GM18858 (cell line): Measurements from ENCODE around the gene NT5DC4.

Experiments used
- ATAC-seq: cut with Tn5 transposase; IDR thresholded peaks from one replicate; pipeline ENCODE4 v1.9.1; 2021; ENCODE audit not compliant: unreplicated experiment

Gene NT5DC4

DNA sequence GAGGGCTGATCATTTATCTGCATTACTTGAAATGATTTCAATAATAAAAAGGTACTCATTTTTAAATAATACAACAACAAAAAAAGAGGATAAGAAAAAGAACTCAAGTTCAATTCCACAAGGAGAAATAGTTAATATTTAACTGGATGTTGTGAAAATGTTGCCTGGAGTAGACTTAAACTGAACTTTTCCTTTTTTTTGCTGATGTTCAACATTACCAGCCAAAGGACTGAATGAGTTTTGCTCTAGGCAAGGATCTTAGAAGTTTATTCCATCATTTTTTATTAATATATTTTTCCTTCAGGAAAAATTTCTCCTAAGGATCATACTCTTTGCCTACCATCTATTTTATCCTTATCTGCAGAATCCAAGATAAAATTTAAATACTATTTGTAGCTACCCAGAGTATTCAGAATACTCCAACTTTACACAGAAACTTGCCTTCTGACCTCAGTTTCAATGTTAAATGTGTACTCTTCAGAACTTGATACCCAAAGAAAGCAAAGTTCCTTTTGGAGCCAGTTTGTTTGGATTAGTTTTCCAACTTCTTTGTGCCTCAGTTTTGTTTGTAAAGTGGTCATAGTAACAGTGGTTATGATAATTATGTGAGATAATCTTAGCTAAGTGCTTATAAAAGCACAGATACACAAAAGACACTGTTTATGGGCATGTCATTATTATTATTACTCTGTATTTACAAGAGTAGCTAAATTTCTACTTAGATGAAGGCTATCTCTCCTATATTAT, 30.8 kb downstream of the NT5DC4 start:
- ATAC-seq = no peak

DNA sequence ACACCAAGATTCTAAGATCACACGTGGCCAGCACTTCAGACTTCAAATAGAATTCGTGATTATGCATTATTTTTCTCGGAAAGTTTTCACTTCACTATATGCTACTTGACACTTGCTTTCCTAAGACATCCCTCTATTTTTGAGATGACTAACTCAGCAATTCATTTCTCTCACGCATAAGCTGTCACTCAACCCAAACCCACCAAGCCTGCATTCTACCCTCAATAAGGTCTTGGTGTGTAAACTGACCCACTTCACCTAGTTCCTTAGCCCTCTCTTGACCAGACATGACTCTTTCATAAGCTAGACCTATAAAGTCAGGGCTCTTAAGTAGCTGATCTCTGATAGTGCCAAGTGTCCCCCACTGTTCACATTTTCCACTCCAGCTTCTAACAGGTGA, 31.8 kb downstream of the NT5DC4 start:
- ATAC-seq = no peak

GRCh38 chr2:112754564-112754963, 33.7 kb downstream of the NT5DC4 start:
- no peak for ATAC-seq

DNA sequence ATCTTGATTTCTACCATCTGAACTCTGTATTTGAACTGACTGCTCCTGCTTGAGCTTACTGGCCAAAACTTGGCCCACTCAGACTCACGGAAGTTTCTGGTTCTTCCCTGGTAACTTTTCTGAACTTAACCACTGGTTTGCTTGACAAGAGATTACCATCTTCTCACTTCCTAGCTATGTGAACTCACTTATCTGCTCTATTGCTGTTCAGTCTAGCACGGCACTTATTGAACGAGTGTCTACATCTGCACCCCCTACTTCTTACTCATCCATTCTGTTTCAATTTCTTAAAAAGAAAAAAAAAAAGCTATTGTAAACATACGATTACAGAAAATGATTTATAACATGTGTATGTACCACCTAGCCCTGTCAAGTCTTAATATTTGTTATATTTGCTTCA, 34.6 kb downstream of the NT5DC4 start:
- no peak for ATAC-seq

GRCh38 chr2:112756207-112756606, 35.4 kb downstream of the NT5DC4 start:
- ATAC-seq = no peak

DNA sequence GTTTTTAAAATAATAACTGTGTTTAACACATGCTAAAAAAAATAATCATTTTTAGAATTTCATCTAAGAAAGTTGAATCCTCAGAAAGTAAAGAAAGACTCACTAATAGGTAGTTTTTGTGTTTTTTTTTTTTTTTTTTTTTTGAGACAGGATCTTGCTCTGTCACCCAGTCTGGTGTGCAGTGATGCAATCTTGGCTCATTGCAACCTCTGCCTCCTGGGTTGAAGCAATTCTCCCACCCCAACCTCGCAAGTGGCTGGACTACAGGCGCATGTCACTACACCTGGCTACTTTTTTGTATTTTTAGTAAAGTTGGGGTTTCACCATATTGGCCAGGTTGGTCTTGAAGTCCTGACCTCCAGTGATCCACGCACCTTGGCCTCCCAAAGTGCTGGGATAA, 36.4 kb downstream of the NT5DC4 start:
- ATAC-seq = no peak

DNA sequence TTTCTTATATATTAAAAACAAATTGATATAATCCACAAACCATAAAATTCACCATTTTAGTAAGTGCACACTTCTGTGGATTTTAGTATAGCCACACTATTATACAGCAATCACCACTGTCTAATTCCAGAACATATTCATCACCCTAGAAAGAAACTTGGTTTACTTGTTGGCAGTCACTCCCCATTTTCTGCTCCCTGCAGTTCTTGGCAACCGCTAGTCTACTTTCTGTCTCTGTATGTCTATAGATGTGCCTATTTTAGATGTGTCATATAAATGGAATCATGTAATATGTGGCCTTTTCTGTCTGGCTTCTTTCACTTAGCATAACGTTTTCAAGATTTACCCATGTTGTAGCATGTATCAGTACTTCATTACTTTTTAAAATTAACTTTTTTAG, 37.9 kb downstream of the NT5DC4 start:
- no peak for ATAC-seq

DNA sequence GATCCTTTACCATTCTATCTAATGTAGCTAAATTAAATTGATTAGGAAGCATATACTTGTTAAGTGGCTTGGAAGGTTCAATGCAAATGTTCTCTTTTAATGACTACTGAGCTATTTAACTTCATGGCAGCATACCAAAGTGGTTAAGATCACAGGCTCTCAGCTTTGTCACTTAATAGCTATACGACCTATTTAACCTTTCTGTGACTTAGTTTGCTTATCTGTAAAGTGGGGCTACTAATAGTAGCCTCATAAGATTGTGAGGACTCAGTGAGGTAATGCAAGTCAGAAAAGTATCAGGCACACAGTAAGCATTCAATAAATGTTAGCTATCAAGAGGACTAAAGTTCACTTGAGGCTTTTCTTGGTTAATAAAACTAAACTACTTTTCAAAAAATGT, 39.3 kb downstream of the NT5DC4 start:
- no peak for ATAC-seq

DNA sequence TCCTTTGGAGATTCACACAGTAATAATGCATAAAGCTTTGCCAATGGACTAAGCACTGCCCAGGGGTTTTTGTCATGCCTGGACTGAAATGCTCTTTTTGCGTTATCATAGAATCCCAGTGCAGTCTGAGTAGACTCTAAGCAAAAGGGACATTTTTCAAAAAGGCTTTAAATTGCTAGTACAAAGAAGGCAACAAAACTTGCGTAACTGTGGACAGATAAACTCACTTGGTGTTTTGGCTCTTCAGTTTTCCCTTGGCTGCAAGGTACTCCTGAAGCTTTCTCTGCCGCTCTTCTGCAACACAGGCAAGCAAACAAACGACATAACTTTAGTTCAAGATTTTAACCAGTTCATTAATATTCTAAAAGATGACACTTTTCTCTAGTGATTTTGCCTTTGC, 41.5 kb downstream of the NT5DC4 start:
- ATAC-seq = no peak

DNA sequence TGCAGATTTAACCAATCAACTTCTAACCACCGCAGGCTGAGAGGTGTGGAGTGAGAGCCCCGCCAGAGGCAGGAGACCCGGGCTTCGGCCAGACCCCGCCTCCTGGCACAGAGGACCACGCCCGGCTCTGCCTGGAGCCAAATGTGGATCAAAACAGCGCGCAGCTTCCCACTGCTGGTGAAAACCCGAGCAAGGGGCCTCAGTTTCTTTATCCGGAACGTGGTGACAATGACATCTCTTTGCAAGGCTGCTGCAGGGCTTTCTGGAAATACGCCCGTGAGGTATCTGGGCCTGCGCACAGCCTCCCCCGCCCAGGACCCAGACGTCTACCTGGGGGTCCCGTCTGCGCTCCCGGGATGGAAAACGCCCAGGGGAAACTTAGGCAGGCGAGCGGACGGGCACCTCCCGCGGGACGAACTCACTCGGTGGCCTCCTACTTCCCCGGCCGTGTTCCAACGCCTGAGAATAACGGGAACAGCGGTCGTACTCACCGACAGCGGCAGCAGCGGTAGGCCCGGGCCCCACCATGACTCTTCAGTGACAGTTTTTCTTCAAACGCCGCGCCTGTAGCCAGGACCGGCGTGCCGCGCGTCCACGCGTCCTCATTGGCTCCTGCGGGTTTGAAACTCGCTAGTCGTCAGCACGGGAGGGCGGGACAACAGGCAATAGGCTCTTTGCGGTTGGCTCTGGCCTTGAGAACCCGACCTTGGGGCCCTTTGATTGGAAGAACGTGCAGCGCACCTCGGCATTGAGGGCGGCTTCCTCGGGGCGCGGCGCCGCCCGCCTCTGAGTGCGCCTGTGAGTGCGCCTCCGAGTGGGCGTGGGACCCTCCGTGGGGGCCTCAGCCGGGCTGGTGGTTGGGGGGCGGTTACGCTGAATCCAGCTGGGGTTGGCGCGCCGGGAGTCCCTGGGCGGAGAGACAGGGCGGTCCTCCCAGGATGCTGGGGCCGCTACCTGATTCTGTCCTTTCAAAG, 43.5 kb downstream of the NT5DC4 start, which contains the start of gene CKAP2L:
TSS of gene CKAP2L (minus strand) at position 539 of the 974 bp plus-strand sequence. CDS start at position 528, 11 bp downstream.
- ATAC-seq = peak; percentile 96

DNA sequence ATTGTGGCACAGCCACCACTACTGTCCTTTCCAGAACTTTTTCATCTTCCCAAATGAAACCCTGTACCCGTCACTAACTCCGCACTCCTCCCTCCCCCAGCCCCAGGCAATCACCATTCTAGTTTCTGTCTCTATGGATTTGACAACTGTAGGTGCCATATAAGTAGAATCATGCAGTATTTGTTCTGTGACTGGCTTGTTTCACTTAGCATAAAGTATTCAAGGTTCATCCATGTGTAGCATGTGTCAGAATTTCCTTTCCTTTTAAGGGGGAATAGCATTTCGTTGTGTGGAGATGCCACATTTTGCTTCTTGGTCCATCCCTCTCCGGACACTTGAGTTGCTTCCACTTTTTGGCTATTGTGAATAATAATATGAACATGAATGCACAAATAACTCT, 44.4 kb downstream of the NT5DC4 start:
- no peak for ATAC-seq

DNA sequence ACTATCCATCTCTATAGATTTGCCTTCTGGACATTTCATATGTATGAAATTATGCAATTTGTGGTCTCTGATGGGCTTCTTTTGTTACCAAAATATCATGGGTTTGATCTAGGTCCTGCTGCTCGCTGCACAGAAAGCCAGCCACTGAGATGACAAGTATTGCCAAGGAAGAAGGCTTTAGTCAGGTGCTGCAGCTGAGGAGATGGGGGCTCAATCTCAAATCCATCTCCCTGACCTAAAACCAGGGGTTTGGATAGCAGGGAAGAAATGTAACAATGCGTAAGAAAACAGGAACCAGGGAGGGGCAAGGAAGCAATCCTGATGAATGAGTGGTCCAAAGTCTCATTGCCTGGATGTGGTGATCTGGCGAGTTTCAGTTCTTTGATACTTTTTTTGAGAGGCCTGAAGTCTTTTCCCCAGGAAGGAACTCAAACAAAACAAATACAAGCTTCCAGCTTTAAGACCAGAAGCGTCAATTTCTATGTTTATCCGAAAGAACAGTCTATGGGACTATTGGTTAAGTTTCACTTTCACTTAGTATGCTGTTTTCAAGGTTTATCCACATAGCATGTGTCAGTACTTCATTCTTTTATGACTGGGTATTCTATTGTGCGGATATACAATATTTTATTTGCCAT, 47.0 kb downstream of the NT5DC4 start:
- ATAC-seq = no peak

DNA sequence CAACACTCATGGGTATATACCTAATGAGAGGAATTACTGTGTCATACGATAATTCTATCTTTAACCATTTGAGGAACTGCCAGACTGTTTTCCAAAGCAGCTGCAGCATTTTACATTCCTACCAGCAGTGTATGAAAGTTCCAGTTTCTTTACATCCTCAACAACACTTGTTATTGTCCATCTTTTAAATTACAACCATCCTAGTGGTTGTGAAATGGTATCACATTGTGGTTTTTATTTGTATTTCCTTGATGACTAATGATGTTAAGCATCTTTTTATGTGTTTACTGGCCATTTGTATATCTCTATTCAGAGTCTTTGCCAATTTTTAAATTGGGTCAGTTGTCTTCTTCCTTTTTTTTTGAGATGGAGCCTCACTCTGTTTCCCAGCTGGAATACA, 47.6 kb downstream of the NT5DC4 start:
- no peak for ATAC-seq

DNA sequence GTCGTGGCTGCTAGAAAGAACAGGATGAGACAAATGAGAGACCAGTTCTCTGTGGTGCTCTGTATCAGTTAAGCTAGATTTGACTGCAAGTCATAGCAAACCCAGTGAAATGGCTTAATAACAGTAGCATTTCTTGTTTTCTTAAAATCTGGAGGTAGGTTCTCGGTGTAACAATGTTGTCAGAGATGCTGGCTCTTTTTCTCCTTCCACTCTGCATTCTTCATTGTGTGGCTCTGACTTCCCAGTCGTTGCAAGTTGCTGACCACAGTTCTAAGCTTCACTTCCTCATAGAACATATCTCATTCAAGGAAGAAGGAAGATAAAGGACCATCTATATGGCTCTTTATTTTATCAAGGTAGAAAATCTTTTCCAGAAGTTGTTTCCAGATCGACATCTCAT, 51.5 kb downstream of the NT5DC4 start:
- ATAC-seq = no peak

- ATAC-seq = no peak
Observed at GRCh38 chr2:112772911-112773475, 52.2 kb downstream of the NT5DC4 start.

DNA sequence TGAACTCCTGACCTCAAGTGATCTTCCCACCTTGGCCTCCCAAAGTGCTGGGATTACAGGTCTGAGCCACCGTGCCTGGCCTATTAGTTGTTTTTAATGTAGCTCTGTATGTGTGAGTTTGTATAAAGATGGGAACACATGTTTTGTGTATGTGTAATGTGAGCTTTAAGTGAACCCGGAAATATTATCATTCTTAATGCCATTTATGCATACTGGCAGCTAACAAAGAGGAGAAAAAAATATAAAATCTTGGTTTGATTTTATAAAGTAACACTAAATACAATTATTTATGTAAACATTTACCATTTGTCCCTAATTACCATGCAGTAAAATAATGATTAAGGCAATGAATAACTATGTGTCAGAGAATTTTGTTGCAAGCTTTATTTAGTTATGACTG, 52.7 kb downstream of the NT5DC4 start:
- ATAC-seq = no peak

GRCh38 chr2:112774536-112775285, 53.9 kb downstream of the NT5DC4 start:
- ATAC-seq = no peak

DNA sequence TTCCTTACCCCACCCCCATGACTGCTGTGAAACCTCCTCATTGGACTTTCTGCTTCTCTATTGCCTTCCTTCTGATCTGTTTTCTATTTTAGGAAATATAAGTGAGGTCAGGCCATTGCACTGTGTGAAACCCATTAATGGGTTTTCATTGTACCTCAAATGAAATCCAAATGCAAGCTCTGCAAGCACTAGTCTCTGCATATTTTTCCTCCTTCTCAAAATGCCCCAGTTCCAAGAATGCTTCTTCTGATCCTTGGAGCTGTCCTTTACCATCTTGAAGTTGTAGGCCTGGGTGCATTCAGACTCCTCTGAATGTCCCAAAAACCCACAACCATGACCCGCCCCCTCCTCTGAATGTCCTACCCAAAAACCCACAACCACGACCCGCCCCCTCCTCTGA, 55.3 kb downstream of the NT5DC4 start:
- ATAC-seq = no peak

DNA sequence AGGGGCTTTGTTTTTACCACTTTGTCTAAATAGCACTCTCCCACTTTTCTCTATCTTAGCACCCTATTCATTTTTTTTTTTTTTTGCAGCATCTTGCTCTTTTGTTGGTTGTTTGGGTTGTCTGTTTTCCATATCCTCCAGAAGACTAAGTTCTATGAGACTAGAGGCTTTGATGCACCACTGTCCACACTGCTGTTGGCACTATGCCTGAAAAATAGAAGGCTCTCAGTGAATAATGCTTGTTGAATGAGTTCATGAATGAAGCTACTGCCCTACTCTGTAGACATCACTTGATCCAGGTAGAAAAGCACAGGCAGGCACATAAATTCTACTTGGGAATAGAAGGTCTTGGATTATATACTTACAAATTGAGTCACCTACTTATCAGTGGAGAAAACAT, 56.2 kb downstream of the NT5DC4 start:
- no peak for ATAC-seq

- ATAC-seq = no peak
Observed at GRCh38 chr2:112779598-112779997, 58.8 kb downstream of the NT5DC4 start.
